NCI-H2081 treated with DMSO at 0.1 percent for 48 hours (cell line): ENCODE data around the gene FANCC.

Experiments
- DNase-seq: peaks from one replicate; lab custom pipeline; 2025; lab: John Stamatoyannopoulos, UW

Gene FANCC

GRCh38 chr9:95099321-95100070, 218.0 kb downstream of the FANCC start:
- DNase-seq = no peak

- DNase-seq = no peak
Measured at GRCh38 chr9:95098391-95098921, 219.1 kb downstream of the FANCC start.

- no peak for DNase-seq
Measured at GRCh38 chr9:95097279-95097678, 220.2 kb downstream of the FANCC start.

- no peak for DNase-seq
Measured at GRCh38 chr9:95096807-95097206, 220.7 kb downstream of the FANCC start.

- DNase-seq = no peak
Measured at GRCh38 chr9:95096381-95096780, 221.1 kb downstream of the FANCC start.

GRCh38 chr9:95095641-95096355, 221.7 kb downstream of the FANCC start:
- no peak for DNase-seq

GRCh38 chr9:95094002-95094401, 223.5 kb downstream of the FANCC start:
- no peak for DNase-seq

- no peak for DNase-seq
Measured at GRCh38 chr9:95093586-95093985, 223.9 kb downstream of the FANCC start.

- DNase-seq = no peak
Measured at GRCh38 chr9:95092262-95093072, 225.0 kb downstream of the FANCC start.

GRCh38 chr9:95091601-95092261, 225.8 kb downstream of the FANCC start:
- DNase-seq = no peak

GRCh38 chr9:95090871-95091577, 226.5 kb downstream of the FANCC start:
- no peak for DNase-seq

GRCh38 chr9:95090023-95090791, 227.3 kb downstream of the FANCC start:
- no peak for DNase-seq

- DNase-seq = no peak
Measured at GRCh38 chr9:95089257-95090022, 228.1 kb downstream of the FANCC start.

- no peak for DNase-seq
Measured at GRCh38 chr9:95088421-95089161, 228.9 kb downstream of the FANCC start.

GRCh38 chr9:95087659-95088242, 229.8 kb downstream of the FANCC start:
- DNase-seq = no peak

- no peak for DNase-seq
Measured at GRCh38 chr9:95086564-95086955, 230.9 kb downstream of the FANCC start.

GRCh38 chr9:95085861-95086563, 231.5 kb downstream of the FANCC start:
- DNase-seq = no peak
